SK-N-MC (cell line): Measurements from ENCODE around the gene STYXL1.

Experiments used
- EZH2 ChIP-seq: fragments of 200-600 bp; sonication (generic); IDR thresholded peaks from one replicate; pipeline ENCODE4 v1.6.1; 2017; ENCODE audit warnings: antibody characterized with exemption
- FOXP2 ChIP-seq: optimal IDR thresholded peaks from 2 replicates; pipeline ENCODE3; 2011; ENCODE audit warnings: mild to moderate bottlenecking, moderate library complexity; ENCODE audit not compliant: insufficient read depth; ENCODE audit errors: extremely low read length, control extremely low read depth
- POLR2AphosphoS5 ChIP-seq: IDR thresholded peaks from 2 replicates; pipeline ENCODE4 v1.6.1; 2012; ENCODE audit warnings: mild to moderate bottlenecking, low read depth, low read length, borderline replicate concordance

- TF ChIP-seq POLR2AphosphoS5 (no peak), EZH2 (no peak), FOXP2 (no peak)
These were observed 58.1 kb downstream of the STYXL1 start for GRCh38 chr7:75989500-75990388.
